Fibroblast of mammary gland (primary cell): Measurements from ENCODE around the gene FZD7.
A peak's percentile ranks its signal among the peaks of the same experiment; 100 is the strongest.

Experiments
- DNase-seq: peaks from one replicate; pipeline ENCODE4 v3.0.0-alpha.2; 2010; ENCODE audit warnings: low read depth
- H3K4me3 ChIP-seq: 2 replicates; pipeline ENCODE4 v1.5.1; 2011; ENCODE audit warnings: low read depth, mild to moderate bottlenecking, low read length, moderate library complexity; ENCODE audit not compliant: control insufficient read depth
- TF ChIP-seq, protein P1 (sequence below): conservative IDR thresholded peaks from 2 replicates; pipeline ENCODE4 v1.5.1; 2011; ENCODE audit warnings: low read depth, low read length, inconsistent platforms; ENCODE audit not compliant: control insufficient read depth, insufficient read depth

The FZD7 gene

DNA sequence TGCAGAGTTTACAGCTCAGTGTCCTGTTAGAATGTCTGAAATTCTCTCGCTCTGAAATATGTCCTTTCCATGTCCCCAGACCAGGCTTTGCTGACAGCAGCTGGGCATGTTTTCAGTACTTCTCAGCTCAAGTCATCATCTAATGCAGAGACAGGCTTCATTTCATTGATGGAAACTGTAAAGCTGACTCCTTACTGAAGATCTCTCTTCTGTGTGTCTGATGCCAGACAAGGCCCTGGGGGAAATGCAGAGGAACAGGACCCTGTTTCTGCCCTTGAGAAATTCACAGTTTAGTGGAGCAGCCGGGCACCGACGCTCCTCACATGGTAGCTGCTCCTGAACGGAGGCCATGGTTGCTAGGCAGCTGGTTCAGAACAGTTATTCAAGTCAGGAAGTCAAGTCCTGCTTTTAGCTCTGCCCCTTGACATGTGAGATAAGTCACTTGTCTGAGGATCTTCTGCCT, 24.6 kb upstream of the FZD7 start:
- H3K4me3 ChIP-seq, result no peak overlapping the region
- TF ChIP-seq, protein P1, sequence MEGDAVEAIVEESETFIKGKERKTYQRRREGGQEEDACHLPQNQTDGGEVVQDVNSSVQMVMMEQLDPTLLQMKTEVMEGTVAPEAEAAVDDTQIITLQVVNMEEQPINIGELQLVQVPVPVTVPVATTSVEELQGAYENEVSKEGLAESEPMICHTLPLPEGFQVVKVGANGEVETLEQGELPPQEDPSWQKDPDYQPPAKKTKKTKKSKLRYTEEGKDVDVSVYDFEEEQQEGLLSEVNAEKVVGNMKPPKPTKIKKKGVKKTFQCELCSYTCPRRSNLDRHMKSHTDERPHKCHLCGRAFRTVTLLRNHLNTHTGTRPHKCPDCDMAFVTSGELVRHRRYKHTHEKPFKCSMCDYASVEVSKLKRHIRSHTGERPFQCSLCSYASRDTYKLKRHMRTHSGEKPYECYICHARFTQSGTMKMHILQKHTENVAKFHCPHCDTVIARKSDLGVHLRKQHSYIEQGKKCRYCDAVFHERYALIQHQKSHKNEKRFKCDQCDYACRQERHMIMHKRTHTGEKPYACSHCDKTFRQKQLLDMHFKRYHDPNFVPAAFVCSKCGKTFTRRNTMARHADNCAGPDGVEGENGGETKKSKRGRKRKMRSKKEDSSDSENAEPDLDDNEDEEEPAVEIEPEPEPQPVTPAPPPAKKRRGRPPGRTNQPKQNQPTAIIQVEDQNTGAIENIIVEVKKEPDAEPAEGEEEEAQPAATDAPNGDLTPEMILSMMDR, result no peak
- DNase-seq, result peak; percentile 21

DNA sequence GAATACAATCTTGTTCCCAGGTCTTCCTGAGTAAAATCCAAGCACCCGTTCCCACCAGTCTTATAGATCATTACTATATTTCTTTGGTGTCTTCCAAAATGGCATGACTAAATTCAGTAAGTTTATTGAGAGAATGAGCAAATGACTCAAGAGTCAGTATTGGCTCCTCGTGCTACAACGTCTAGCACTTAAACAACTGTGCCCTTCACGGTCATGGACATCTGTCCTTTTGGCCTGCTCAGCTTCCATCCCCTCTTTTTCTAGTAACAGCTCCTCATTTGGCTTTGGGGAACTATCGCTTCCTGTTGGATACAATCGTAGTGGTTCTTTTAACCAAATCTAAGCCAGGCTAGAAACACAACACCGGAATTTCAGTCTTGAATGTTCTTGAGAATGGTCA, 24.1 kb upstream of the FZD7 start:
- TF ChIP-seq, protein P1, result no peak
- no peak overlapping the region for H3K4me3 ChIP-seq

GRCh38 chr2:202014318-202014717, 19.3 kb upstream of the FZD7 start:
- DNase-seq, result no peak
- H3K4me3 ChIP-seq, result no peak overlapping the region
- TF ChIP-seq, protein P1, result no peak

More for the DNA sequence above, 24.1 kb upstream of the FZD7 start:
- no peak for DNase-seq

DNA sequence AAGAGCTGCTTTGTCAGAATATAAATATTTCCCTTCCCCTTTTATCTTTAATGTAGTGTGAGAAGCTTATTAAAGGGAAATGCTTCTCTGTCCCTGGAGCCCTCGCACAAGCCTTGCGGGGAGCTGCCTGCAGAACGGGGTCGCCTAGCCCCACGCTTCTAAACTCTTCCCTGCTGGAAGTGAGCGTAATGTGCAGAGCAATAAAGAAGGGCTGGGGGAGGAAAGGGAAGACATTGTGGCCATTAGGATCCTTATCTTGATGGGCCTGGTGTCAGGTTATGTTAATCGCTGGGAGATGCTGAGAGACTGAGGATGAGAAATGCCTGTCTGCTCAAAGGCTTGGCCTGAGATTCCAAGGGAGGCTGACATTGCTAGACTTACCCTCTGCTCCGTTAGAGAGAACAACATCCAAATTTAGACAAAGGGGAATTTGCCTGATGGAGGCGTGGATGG, 18.9 kb upstream of the FZD7 start:
- H3K4me3 ChIP-seq, result no peak overlapping the region
- no peak for DNase-seq
- TF ChIP-seq, protein P1, result no peak

- DNase-seq, result no peak
- TF ChIP-seq, protein P1, result no peak
- H3K4me3 ChIP-seq, result no peak overlapping the region
Measured at GRCh38 chr2:202015471-202015870, 18.2 kb upstream of the FZD7 start.

DNA sequence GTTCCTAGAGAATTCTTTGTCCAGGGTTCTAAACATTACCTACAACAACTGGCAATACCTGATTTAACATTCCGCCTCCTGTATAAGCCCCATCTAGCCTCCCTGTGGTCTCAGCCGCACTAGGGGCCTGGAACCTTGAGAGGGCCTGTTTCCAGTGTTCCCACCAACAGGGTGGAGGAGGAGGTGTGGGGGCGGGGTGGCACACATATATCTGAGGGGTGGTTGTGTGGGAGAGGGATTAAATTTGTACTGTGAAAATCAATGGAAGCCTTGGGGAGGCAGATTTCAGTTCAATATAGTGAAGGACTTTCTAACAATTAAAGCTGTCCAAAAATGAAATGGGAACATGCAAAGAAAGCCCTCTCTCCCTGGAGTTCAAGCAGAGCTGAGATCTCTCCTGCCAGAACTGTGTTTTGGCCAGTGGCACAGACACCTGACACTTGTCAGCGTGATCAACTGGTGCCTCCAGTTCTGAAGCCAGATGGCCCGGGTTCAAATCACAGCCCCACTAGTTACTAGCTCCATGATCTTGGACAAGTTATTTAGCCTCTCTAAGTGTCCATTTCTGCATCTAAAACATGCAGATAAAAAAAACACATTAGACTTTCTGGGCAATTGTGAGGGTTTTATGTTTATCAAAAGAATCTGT, 17.0 kb upstream of the FZD7 start:
- no peak for DNase-seq
- no peak overlapping the region for H3K4me3 ChIP-seq
- TF ChIP-seq, protein P1, result no peak
